HepG2 (cell line): ENCODE measurements around the gene ZNF575. TPM values are rescaled to one million over a fixed set of nuclear protein-coding genes. Genes with fewer than 3 reads are reported as not detected.

Experiments used
- ATAC-seq: fragments of 200-7000 bp; cut with Tn5 transposase; 3 replicates; pipeline ENCODE4 v1.9.1; 2020; ENCODE audit warnings: mild to moderate bottlenecking, moderate library complexity
- BruUV-seq: library from RNA; stranded (reverse); fragments of 400-500 nt; replicated peaks from 2 replicates; lab custom pipeline; 2021; lab: Mats Ljungman, UMichigan
- CTCF ChIA-PET: fragments of 300-600 bp; formaldehyde crosslinking; extraction: SDS; loops from one replicate; lab custom pipeline; 2021; ENCODE audit warnings: low total read pairs, inconsistent platforms, low intra/inter-chr PET ratio; lab: Yijun Ruan, JAX
- POLR2A ChIA-PET: fragments of 350-600 bp; sonication (Branson Sonifier 250); formaldehyde crosslinking; loops from one replicate; lab custom pipeline; 2020; ENCODE audit warnings: antibody characterized with exemption, inconsistent platforms; lab: Yijun Ruan, JAX
- DNase-seq: peaks from one replicate; pipeline ENCODE4 v3.0.0-alpha.2; 2015; ENCODE audit warnings: low spot score
- FAIRE-seq: peaks from 3 replicates; lab custom pipeline; 2011; peaks lifted over from hg19 to GRCh38; lab: Jason Lieb, UNC
- H2AFZ ChIP-seq: one replicate; pipeline ENCODE4 v1.6.1; 2011; ENCODE audit warnings: low read length, inconsistent platforms
- H3K27ac ChIP-seq: fragments of 300-600 bp; 3 replicates; pipeline ENCODE4 v1.8.0; 2011; ENCODE audit warnings: mixed run types, mild to moderate bottlenecking, mixed read lengths, low read length, inconsistent platforms; ENCODE audit not compliant: insufficient read depth; ENCODE audit errors: extremely low read length
- H3K27me3 ChIP-seq, 2 experiments: fragments of 200-600 bp in 1 of 2; 2 replicates in 1 of 2; 3 replicates in 1 of 2; pipeline versions ENCODE4 v1.6.0 to v1.8.0; 2011; ENCODE audit warnings: low read length in 2 of 2, mild to moderate bottlenecking in 2 of 2, moderate library complexity in 2 of 2, inconsistent platforms in 1 of 2; ENCODE audit not compliant: insufficient read depth in 2 of 2, control insufficient read depth in 1 of 2
- H3K36me3 ChIP-seq, 2 experiments: fragments of 200-600 bp in 1 of 2; replicated peaks in 1 of 2; 2 replicates in 1 of 2; 3 replicates in 1 of 2; pipeline versions ENCODE4 v1.5.1 to v1.8.0; 2011; ENCODE audit warnings: low read length in 2 of 2, inconsistent platforms in 1 of 2; ENCODE audit not compliant: insufficient read depth in 2 of 2, control insufficient read depth in 1 of 2
- H3K4me1 ChIP-seq: 2 replicates; pipeline ENCODE4 v1.5.1; 2012; ENCODE audit warnings: low read length, inconsistent platforms; ENCODE audit not compliant: insufficient read depth
- H3K4me2 ChIP-seq: 2 replicates; pipeline ENCODE4 v1.6.0; 2011; ENCODE audit warnings: low read depth, low read length, inconsistent platforms
- H3K4me3 ChIP-seq, 3 experiments: fragments of 200-600 bp in 1 of 3; sonication (generic), shearing (Covaris generic) in 1 of 3; replicated peaks in 1 of 3; 2 replicates each; pipeline ENCODE4 v1.5.1; 2011 to 2016; ENCODE audit warnings: low read length in 3 of 3, inconsistent platforms in 2 of 3, low read depth in 2 of 3, mild to moderate bottlenecking in 2 of 3, control low read depth in 1 of 3, mixed read lengths in 1 of 3; ENCODE audit not compliant: insufficient read depth in 1 of 3
- H3K79me2 ChIP-seq: one replicate; pipeline ENCODE4 v1.6.1; 2011; ENCODE audit warnings: low read length, inconsistent platforms; ENCODE audit not compliant: insufficient read depth
- H3K9ac ChIP-seq: 2 replicates; pipeline ENCODE4 v1.6.0; 2011; ENCODE audit warnings: mild to moderate bottlenecking, low read depth, low read length, inconsistent platforms; ENCODE audit not compliant: insufficient read depth
- H3K9me3 ChIP-seq: 2 replicates; pipeline ENCODE4 v1.5.1; 2012; ENCODE audit warnings: mild to moderate bottlenecking, low read length
- H4K20me1 ChIP-seq: 2 replicates; pipeline ENCODE4 v1.6.0; 2011; ENCODE audit warnings: inconsistent platforms, mild to moderate bottlenecking, low read length, moderate library complexity; ENCODE audit not compliant: insufficient read depth
- CBX2 ChIP-seq, 2 experiments: fragments of 200-600 bp in 1 of 2; sonication (generic); formaldehyde crosslinking in 1 of 2; IDR thresholded peaks; 2 replicates each; pipeline versions ENCODE4 v1.7.0 to v1.8.1; 2018 to 2022; ENCODE audit warnings: low read depth in 2 of 2, low read length in 1 of 2, mild to moderate bottlenecking in 1 of 2, missing genetic modification reagents in 1 of 2
- GATAD1 ChIP-seq: IDR thresholded peaks from 2 replicates; pipeline ENCODE4 v1.6.1; 2016; ENCODE audit warnings: missing genetic modification reagents, missing compliant biosample characterization
- KDM3A ChIP-seq: IDR thresholded peaks from 2 replicates; pipeline ENCODE4 v1.6.1; 2018; ENCODE audit warnings: low read depth, missing compliant biosample characterization
- KLF13 ChIP-seq: sonication (generic); formaldehyde crosslinking; IDR thresholded peaks from 2 replicates; pipeline ENCODE4 v1.4.0; 2020; ENCODE audit warnings: mild to moderate bottlenecking, missing genetic modification reagents
- NFE2L1 ChIP-seq: sonication (generic); formaldehyde crosslinking; IDR thresholded peaks from 2 replicates; pipeline ENCODE4 v1.4.0; 2020; ENCODE audit warnings: missing genetic modification reagents, mild to moderate bottlenecking, borderline replicate concordance
- SMARCE1 ChIP-seq: fragments of 450-650 bp; IDR thresholded peaks from 2 replicates; pipeline ENCODE4 v1.6.1; 2017; ENCODE audit warnings: borderline replicate concordance
- SMC3 ChIP-seq: IDR thresholded peaks from 2 replicates; pipeline ENCODE4 v1.6.1; 2011; ENCODE audit warnings: low read length, improper control_type of control experiment
- SNAI1 ChIP-seq: sonication (generic); formaldehyde crosslinking; IDR thresholded peaks from 2 replicates; pipeline ENCODE4 v1.5.0; 2020; ENCODE audit warnings: mild to moderate bottlenecking, missing genetic modification reagents, borderline replicate concordance
- ZBTB33 ChIP-seq: sonication (generic); formaldehyde crosslinking; IDR thresholded peaks from 2 replicates; pipeline ENCODE4 v1.4.0; 2020; ENCODE audit warnings: missing genetic modification reagents
- ZBTB38 ChIP-seq: sonication (generic); formaldehyde crosslinking; IDR thresholded peaks from 2 replicates; pipeline ENCODE4 v1.5.1; 2020; ENCODE audit warnings: mild to moderate bottlenecking, missing genetic modification reagents
- ZNF276 ChIP-seq: sonication (generic); formaldehyde crosslinking; IDR thresholded peaks from 2 replicates; pipeline ENCODE4 v1.4.0; 2020; ENCODE audit warnings: mild to moderate bottlenecking, low read depth, missing genetic modification reagents
- ZNF407 ChIP-seq: sonication (generic); formaldehyde crosslinking; IDR thresholded peaks from one replicate; pipeline ENCODE4 v1.5.1; 2020; ENCODE audit warnings: mild to moderate bottlenecking, missing genetic modification reagents; ENCODE audit errors: not compliant biosample characterization
- ZNF550 ChIP-seq: sonication (generic); formaldehyde crosslinking; IDR thresholded peaks from 2 replicates; pipeline ENCODE4 v1.4.0; 2020; ENCODE audit warnings: mild to moderate bottlenecking, missing genetic modification reagents, borderline replicate concordance
- WGBS: methylation state at CpG from one replicate; pipeline ENCODE4 v1.1.6; 2017; ENCODE audit warnings: low lambda C conversion rate; 5-methylcytosine and 5-hydroxymethylcytosine counted together
- in situ Hi-C: cut with HindIII; loops from 2 replicates; pipeline ENCODE4 v1.10.0; 2017; ENCODE audit warnings: low pct_unique_long_range_greater_than_20kb; ENCODE audit not compliant: extremely low pct_ligation_motif_present
- intact Hi-C: fragments of 100-400 bp; cut with micrococcal nuclease; formaldehyde crosslinking; loops from one replicate; pipeline ENCODE4 v1.10.0; 2022; ENCODE audit not compliant: unreplicated experiment
- polyA plus RNA-seq, 8 experiments: library from polyadenylated mRNA; depleted of rRNA in 3 of 8; stranded (reverse) in 7 of 8; unstranded in 1 of 8; fragments of >200 nt; fragmentation: Illumina TruSeq in 4 of 8; extraction: Trizol in 4 of 8; gene quantifications; 2 replicates each; pipeline versions ENCODE4 v1.2.1 to v1.2.3, GENCODE V29; 2011 to 2016; ENCODE audit warnings: low read depth in 4 of 8, missing spikeins in 1 of 8, mixed read lengths in 1 of 8; ENCODE audit not compliant: insufficient read depth in 1 of 8
- total RNA-seq, 5 experiments: library from RNA; depleted of rRNA; stranded (reverse); fragments of >200 nt; fragmentation: Illumina TruSeq; extraction: Trizol; gene quantifications; 2 replicates each; pipeline ENCODE4 v1.2.3, GENCODE V29; 2016; ENCODE audit warnings: low read depth in 1 of 5

ZNF575 gene
- total and polyA plus RNA-seq, 2 of the 13 experiments (the other 11 are each of a cell fraction or from before 2014, with no cell fraction given) = 0.17 to 0.27 TPM

- Histone ChIP-seq H3K4me2 (peak overlapping the region; percentile 72), H3K4me1 (peaks cover 6% of the 10 kb centered on the region; the same call in 1 of the 2 replicates), H3K9ac (no peak overlapping the region), H3K36me3 (no peaks in the 10 kb centered on the region), H3K4me3 (peak overlapping the region in 1 of 3 experiments; percentile 62; a peak in 1 of 6 replicates), H3K27me3 (no peaks in the 10 kb centered on the region), H3K27ac (no peak overlapping the region), H3K79me2 (no peaks in the 10 kb centered on the region), H3K9me3 (no peaks in the 10 kb centered on the region), H2AFZ (no peak overlapping the region), H4K20me1 (no peaks in the 10 kb centered on the region)
- no TSS peak for BruUV-seq
- FAIRE-seq (no peak), DNase-seq (no peak), ATAC-seq (no peak)
- intact Hi-C loops = no loop called here
- WGBS = 98% methylated on average over 11 of the region's 16 CpGs
- CTCF ChIA-PET = no interaction called here
- POLR2A ChIA-PET = interaction anchor here (1.0 to 1.1 kb wide), 2 partner anchors 63 to 64 kb away, joined by 3 to 6 read pairs; partner anchors contain the start of genes IRGQ and ZNF576
- in situ Hi-C loops = no loop called here
- TF ChIP-seq ZBTB38 (0 out of 2 replicates have a peak, but pooled peaks have one; percentile 44), ZNF276 (CRISPR knock-in tag) (no peak), ZNF550 (CRISPR knock-in tag) (no peak), SMARCE1 (no peak), KDM3A (CRISPR knock-in tag) (no peak), ZBTB33 (CRISPR knock-in tag) (peak; percentile 42; the same call in 1 of the 2 replicates), ZNF407 (CRISPR knock-in tag) (no peak), SNAI1 (CRISPR knock-in tag) (no peak), KLF13 (no peak), GATAD1 (no peak), CBX2 (IDR thresholded peaks at IDR 0.05; ENCODE audit: low read depth, low read length) (no peak), CBX2 (CRISPR knock-in tag; IDR thresholded peaks at IDR 0.05; ENCODE audit: low read depth) (no peak), NFE2L1 (CRISPR knock-in tag) (no peak), SMC3 (no peak)
These were observed 422 bp upstream of the ZNF575 start for GRCh38 chr19:43532571-43532961.
